A549 (cell line): ENCODE measurements around the gene GIT1.

Experiments
- CEBPB ChIP-seq, 2 experiments: fragments of >200 bp in 1 of 2; sonication (Bioruptor Twin) in 1 of 2; formaldehyde crosslinking in 1 of 2; IDR thresholded peaks; 2 replicates each; pipeline ENCODE4 v1.6.1; 2012 to 2016
- JUNB ChIP-seq: fragments of >200 bp; sonication (Bioruptor Twin); formaldehyde crosslinking; IDR thresholded peaks from 2 replicates; pipeline ENCODE4 v1.6.1; 2016
- MYC ChIP-seq: IDR thresholded peaks from 2 replicates; pipeline ENCODE4 v1.6.1; 2012; ENCODE audit warnings: mild to moderate bottlenecking, inconsistent platforms, low read length, improper control_type of control experiment, borderline replicate concordance
- NFE2L2 ChIP-seq: fragments of 150-350 bp; conservative IDR thresholded peaks from 2 replicates; pipeline ENCODE4 v1.6.1; 2014; ENCODE audit warnings: low read length
- PHF8 ChIP-seq: fragments of 200-600 bp; sonication (generic); IDR thresholded peaks from 2 replicates; pipeline ENCODE4 v1.6.1; 2016; ENCODE audit warnings: low read depth, mild to moderate bottlenecking, antibody characterized with exemption, moderate library complexity, borderline replicate concordance
- RAD21 ChIP-seq, 2 experiments: fragments of >200 bp in 1 of 2; sonication (Bioruptor Twin) in 1 of 2; formaldehyde crosslinking in 1 of 2; IDR thresholded peaks in 1 of 2; conservative IDR thresholded peaks in 1 of 2; 2 replicates in 1 of 2; 3 replicates in 1 of 2; pipeline ENCODE4 v1.6.1; 2012 to 2018; ENCODE audit warnings: inconsistent platforms in 1 of 2
- RFX5 ChIP-seq: fragments of 450-650 bp; IDR thresholded peaks from 2 replicates; pipeline ENCODE4 v1.7.1; 2014; ENCODE audit warnings: antibody characterized with exemption, mild to moderate bottlenecking, moderate library complexity
- ZNF302 ChIP-seq: fragments of 250-450 bp; sonication (Bioruptor Pico); IDR thresholded peaks from 2 replicates; pipeline ENCODE4 v1.9.0; 2021; ENCODE audit warnings: inconsistent platforms, mild to moderate bottlenecking, moderate library complexity
- ZSCAN20 ChIP-seq: fragments of 250-450 bp; sonication (Bioruptor Pico); IDR thresholded peaks from 2 replicates; pipeline ENCODE4 v1.8.0; 2022; ENCODE audit warnings: mild to moderate bottlenecking, moderate library complexity
- TF ChIP-seq, protein P1 (sequence below): fragments of >200 bp; sonication (Bioruptor Twin); formaldehyde crosslinking; IDR thresholded peaks from 3 replicates; pipeline ENCODE4 v1.5.1; 2016
- TF ChIP-seq, protein P2 (sequence below): fragments of 450-650 bp; IDR thresholded peaks from 2 replicates; pipeline ENCODE4 v1.6.1; 2014; ENCODE audit warnings: antibody characterized with exemption
- TF ChIP-seq, protein P3 (sequence below): IDR thresholded peaks from 2 replicates; pipeline ENCODE4 v1.6.1; 2012

DNA sequence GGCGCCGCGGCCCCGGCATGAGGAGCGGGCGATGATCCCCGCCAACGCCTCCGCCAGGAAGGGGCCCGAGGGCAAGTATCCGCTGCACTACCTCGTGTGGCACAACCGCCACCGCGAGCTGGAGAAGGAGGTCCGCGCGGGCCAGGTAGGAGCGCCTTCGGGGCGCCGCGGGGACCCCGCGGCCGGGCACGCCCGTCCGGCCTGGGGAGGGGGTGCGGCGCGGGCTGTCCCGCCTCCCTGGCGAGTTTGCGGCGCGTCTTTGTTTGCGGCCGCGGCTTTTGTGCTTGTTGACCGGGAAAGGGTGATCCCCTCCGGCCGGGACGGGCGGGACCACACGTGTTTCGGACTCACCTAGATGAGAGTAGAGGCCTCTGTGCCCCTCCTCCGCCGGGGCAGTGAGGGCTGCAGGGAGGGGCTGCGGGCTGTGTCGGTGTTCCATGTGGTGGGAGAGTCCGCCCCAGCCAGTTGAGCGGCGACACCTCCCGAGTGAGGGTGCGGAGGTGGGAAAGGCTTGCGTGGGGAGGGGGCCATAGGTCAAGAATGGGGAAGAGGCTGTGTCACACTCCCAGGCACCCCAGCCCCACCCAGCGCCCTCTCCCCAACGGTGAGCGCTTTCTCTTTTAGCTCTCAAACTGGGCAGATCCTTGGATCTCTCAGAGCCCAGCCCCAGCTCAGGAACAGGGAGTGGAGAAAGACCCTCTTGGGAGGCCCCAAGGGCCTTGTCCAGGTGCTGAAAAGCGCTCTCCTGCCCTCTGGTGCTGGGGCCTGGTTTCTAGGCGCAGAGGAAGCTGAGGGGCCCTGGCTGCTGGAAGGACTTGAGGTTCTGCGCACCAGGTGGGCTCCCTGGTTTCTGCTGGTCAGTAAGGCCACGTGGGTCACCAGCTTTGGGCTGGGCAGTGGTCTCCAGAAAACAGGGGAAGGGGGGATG lies 4.4 kb upstream of the GIT1 start:
- TF ChIP-seq, protein P1, sequence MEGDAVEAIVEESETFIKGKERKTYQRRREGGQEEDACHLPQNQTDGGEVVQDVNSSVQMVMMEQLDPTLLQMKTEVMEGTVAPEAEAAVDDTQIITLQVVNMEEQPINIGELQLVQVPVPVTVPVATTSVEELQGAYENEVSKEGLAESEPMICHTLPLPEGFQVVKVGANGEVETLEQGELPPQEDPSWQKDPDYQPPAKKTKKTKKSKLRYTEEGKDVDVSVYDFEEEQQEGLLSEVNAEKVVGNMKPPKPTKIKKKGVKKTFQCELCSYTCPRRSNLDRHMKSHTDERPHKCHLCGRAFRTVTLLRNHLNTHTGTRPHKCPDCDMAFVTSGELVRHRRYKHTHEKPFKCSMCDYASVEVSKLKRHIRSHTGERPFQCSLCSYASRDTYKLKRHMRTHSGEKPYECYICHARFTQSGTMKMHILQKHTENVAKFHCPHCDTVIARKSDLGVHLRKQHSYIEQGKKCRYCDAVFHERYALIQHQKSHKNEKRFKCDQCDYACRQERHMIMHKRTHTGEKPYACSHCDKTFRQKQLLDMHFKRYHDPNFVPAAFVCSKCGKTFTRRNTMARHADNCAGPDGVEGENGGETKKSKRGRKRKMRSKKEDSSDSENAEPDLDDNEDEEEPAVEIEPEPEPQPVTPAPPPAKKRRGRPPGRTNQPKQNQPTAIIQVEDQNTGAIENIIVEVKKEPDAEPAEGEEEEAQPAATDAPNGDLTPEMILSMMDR, result peak; percentile 52
- no peak for TF ChIP-seq ZNF302
- TF ChIP-seq, protein P2, sequence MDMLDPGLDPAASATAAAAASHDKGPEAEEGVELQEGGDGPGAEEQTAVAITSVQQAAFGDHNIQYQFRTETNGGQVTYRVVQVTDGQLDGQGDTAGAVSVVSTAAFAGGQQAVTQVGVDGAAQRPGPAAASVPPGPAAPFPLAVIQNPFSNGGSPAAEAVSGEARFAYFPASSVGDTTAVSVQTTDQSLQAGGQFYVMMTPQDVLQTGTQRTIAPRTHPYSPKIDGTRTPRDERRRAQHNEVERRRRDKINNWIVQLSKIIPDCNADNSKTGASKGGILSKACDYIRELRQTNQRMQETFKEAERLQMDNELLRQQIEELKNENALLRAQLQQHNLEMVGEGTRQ, result no peak; the same call in 1 of the 2 replicates
- 0 out of 2 replicates have a peak, but pooled peaks have one; percentile 39 for TF ChIP-seq ZSCAN20 (CRISPR knock-in tag)
- no peak for TF ChIP-seq RFX5
- peak; percentile 63 for TF ChIP-seq RAD21 (conservative IDR thresholded peaks at IDR 0.05 in 1 of 2, IDR thresholded peaks at IDR 0.05 in 1 of 2)
- no peak for TF ChIP-seq NFE2L2
- no peak for TF ChIP-seq JUNB
- no peak for TF ChIP-seq CEBPB (IDR thresholded peaks at IDR 0.05)
- peak; percentile 22; the same call in 1 of the 2 replicates for TF ChIP-seq PHF8
- TF ChIP-seq, protein P3, sequence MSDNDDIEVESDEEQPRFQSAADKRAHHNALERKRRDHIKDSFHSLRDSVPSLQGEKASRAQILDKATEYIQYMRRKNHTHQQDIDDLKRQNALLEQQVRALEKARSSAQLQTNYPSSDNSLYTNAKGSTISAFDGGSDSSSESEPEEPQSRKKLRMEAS, result peak; percentile 36
- no peak for TF ChIP-seq MYC
